LoVo (cell line): ENCODE measurements around the gene NUDT16.

Source experiments
- DNase-seq: peaks from one replicate; pipeline ENCODE4 v3.0.0-alpha.2; 2016; ENCODE audit warnings: low spot score

NUDT16 gene

GRCh38 chr3:131386429-131387165 is 5.0 kb downstream of the NUDT16 start:
- no peak for DNase-seq

GRCh38 chr3:131387796-131388489 is 6.4 kb downstream of the NUDT16 start:
- no peak for DNase-seq

GRCh38 chr3:131388490-131388799 is 6.9 kb downstream of the NUDT16 start:
- no peak for DNase-seq

DNA sequence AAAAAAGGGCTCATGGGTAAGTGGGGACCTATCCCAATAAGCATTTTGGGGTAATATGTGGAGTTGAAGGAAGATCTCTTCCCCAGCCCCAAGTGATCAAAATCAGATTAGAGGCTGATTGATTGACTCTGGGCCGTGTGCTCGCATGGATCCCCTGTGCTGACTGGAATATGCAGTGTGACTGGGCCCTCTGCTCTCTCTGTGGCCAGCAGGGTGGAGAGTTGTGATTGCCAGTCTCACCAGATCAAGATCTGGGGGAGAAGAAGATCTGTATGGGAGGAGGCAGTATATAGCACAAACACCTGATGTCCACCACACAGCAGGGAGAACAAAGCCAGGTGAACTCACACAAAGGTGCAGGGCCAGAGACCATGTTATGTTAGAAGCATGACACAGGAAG is 8.8 kb downstream of the NUDT16 start:
- DNase-seq: no peak

- no peak for DNase-seq
Measured at GRCh38 chr3:131393051-131393450, 11.5 kb downstream of the NUDT16 start.

DNA sequence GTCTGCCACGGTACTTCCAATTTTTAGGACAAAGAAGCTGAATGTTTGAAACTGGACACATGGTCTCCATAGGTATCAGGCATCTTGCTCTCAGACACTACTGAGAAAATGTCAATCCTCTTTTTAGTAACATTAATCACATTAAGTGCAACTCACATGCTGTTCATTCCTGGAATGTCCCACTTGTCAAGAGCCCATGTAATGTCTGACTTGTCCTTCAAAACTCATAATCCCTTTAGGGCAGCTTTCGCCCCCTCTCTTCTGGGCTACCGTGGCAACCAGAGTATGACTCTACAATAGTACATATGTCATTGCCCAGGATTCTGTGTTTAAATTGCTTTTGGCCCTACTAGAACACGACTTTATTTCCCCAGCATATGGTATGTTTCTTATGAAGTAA is 12.3 kb downstream of the NUDT16 start:
- no peak for DNase-seq

DNA sequence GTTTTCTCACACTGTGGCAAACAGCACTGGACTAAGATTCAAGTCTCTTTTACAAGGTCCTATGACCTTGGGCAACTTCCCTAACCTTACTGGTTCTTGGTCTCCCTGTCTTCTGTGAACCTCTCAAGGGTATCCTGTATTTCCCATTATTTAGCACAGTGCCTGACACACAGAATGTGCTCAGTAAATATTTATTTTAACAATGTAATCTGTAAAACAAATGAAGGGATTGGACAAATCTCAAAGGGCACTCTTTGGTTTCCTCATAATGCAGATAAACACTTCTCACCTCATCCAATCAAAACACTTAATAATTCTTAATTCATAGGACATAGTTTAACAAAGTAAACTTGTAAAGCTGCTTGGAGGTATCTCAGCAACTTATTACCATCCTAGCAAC is 12.8 kb downstream of the NUDT16 start:
- DNase-seq: no peak

DNA sequence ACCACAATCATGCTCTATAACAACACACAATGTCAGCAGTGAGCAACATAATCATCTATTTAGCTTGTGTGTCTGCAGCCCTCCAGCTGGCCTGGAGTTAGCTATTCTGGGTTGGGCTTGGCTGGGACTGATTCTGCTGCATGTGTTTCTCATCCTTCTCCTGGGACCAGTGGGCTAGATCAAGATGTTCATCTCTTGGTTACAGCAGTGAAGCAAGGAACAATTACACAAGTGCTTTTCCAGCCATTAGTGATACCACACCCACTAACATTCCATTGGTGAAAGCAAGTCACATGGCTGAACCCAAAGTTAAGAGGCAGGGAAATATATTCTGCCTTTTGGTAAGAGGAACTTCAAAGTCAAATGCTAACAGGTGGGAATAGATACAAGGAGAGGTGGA is 14.6 kb downstream of the NUDT16 start:
- no peak for DNase-seq

- no peak for DNase-seq
Measured at GRCh38 chr3:131397889-131398288, 16.3 kb downstream of the NUDT16 start.

DNA sequence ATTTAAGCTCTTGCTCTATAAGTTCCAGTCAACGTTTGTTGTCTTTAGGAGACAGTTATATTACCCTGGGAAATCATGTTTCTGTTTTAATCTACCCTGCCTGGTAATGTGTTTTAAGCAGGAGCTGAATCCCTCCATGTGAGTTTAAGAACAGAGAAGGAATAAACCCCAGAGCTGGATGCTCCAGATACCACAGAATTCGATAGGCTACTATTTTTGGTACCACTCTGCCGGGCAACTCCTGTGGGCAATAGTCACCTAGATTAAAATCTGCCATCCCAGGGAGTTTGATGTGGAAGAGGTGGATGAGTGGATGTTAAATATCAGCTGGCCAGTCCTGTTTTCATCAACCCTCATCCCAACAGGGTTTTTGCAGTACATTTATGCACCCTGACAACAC is 20.4 kb downstream of the NUDT16 start:
- no peak for DNase-seq

DNA sequence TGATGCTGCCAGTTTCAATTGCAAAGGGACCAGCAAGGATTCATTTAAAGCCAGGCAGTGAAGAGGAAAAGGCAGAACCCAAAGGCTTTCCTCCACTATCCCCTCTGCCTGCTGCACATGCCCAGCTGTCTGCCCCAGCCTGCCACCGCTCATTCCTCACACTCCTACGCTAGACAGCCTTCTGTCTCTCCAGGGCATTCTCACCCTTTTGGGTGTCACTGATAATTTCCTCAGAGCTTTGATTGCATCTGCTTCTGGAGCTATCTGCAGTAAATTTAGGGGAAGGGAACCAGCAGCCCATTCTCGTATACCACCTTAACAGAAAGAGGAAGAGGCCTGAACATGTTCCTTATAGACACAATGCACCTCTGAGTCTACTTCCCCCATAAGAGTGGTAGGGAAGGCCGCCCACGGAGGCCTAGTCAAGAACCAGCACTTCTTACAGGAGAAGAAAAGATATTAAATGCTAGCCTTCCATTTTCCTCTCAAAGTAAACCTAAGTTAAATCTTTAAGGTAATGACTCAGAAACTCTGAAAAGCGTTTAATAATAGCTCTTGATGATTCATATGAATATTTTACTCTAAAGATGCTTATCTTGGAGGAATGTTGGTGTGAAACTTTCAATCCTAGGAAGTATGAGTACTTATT is 20.9 kb downstream of the NUDT16 start:
- DNase-seq: no peak

DNA sequence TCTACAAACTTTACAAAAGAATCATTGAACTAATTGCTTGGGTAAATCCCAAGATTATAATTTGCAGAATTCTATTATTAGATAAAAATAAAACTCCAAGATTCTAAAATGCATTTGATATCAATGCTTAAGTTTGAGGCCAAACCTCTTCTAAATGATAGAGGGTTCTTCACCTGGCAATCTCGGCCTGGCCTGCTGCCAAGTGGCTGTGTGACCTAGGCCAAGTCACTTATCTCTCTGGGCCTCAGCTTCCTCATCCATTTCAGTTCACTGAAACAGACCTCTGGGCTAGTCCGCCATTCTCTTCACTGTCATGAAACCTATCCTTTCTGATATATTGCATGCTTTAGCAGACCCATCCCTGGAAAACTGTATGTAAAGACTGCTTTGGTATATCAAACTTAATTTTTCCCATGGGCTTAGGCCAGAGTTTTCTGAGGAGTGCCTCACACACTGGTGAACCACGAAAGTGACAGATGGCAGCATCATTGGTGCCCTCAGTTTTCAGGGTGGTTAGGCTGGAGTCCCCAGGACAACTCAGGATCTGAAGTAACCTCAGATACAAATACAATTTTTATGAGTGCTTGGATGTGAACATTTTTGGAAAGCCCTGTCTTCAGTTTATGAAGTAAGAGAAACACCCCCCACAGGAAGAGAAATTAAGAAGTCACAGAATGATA is 21.8 kb downstream of the NUDT16 start:
- no peak for DNase-seq

DNA sequence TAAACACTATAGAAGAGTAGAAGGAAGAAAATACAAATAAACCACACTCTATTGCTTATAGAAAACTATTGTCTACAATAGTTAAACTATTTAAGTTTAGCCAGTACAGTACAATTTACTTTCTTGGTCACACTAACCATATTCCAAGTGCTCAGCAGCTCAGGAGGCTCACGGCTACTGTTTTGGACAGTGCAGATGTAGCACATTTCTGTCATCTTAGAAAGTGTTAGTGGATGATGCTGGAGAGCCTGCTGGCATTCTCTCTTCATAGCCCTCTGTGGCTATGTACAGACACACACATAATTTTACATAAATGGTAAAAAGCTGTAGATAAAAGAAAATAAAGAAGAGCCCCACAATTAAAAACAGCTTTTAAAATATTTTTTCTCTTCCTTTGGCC is 23.8 kb downstream of the NUDT16 start:
- DNase-seq: no peak

DNA sequence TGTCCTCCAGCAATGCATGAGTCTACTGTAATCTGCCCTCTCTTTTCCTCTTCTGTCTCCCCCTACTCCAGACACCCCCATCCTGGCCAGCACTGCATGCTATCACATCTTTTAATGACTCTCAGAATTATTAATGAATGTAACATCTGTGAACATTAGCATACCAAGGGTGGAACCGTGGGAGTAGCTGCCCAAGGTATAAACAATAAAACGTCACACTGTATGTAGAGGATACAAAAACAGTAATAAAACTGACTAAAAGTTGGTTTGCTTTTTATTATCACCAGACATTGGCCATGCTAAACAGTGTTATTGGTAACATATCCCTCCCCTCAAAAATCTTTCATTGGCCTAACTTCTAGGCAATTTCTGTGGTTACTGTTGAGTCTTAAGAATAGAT is 24.7 kb downstream of the NUDT16 start:
- DNase-seq: no peak

DNA sequence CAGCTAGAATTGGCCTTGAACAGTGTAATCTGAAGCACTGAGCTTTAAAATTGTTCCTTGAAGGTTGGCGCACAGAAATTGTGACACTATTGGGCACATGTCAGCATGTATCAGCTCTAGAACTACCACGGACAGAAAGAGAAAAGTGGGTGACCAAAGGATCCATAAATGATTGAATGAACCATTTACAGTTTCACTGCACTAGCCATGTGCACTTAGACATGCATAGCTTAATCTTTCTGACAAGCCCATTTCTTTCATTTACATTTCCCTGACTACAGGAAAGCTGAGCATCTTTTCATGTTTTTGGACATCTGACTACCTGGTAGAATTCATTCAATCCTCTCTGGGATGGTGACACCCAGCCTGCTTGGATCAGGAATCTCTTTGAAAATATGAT is 36.2 kb downstream of the NUDT16 start:
- DNase-seq: no peak

DNA sequence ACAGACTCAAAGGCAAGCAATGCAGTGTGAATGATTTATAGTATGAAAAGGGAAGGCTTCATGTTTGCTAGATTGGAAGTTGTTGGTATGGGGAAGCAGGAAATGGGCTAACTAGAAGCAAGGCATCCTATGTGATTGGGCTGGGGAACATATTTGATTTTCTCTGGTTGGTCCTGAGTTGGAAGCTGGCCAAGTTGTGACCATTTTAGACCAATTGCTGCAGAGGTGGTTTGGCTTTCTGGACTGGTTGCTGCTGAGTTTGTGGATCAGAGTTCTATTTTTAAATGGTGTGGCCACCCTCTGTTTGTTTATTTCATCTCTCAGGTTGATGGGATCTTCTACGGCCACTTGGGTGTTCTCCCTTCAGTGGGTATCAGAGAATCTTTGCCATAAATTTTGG is 39.7 kb downstream of the NUDT16 start:
- no peak for DNase-seq

GRCh38 chr3:131421957-131422498 is 40.5 kb downstream of the NUDT16 start:
- DNase-seq: no peak

GRCh38 chr3:131427226-131427625 is 45.7 kb downstream of the NUDT16 start:
- no peak for DNase-seq

- no peak for DNase-seq
Measured at GRCh38 chr3:131431754-131432153, 50.2 kb downstream of the NUDT16 start.

GRCh38 chr3:131432441-131432840 is 50.9 kb downstream of the NUDT16 start:
- DNase-seq: no peak

DNA sequence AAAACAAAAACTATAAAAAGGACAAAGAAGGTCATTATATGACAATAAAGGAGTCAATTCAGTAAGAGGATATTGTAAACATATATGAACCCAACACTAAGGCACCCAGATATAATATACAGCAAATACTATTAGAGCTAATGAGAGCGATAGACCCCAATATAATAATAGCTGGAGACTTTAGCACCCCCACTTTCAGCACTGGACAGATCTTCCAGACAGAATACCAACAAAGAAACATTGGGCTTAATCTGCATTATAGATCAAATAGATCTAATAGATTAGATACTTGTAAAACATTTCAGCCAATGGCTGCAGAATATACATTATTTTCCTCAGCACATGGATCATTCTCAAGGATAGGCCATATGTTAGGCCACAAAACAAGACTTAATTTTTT is 53.4 kb downstream of the NUDT16 start:
- no peak for DNase-seq
